GM19324 (cell line): ENCODE data around the gene RUSC2.
"Not testable (repeated sequence)": the region's sequence is repeated elsewhere in the genome, so short reads cannot be mapped to it uniquely, and the experiment has no call there.

Experiments used
- ATAC-seq: cut with Tn5 transposase; IDR thresholded peaks from one replicate; pipeline ENCODE4 v1.9.1; 2021; ENCODE audit warnings: mild to moderate bottlenecking, moderate library complexity; ENCODE audit not compliant: unreplicated experiment, low FRiP score

The RUSC2 gene

GRCh38 chr9:35489313-35490154 is at the start of gene RUSC2:
Gene RUSC2 (plus strand): TSS chr9:35490111. CDS start chr9:35546522, 56,411 bp downstream.
- no peak for ATAC-seq

GRCh38 chr9:35446012-35446411 is 43.9 kb upstream of the RUSC2 start:
- ATAC-seq, result no peak

GRCh38 chr9:35448496-35448895 is 41.4 kb upstream of the RUSC2 start:
- ATAC-seq, result no peak

GRCh38 chr9:35452481-35452880 is 37.4 kb upstream of the RUSC2 start:
- ATAC-seq, result no peak

- no peak for ATAC-seq
Measured at GRCh38 chr9:35453786-35454185, 36.1 kb upstream of the RUSC2 start.

GRCh38 chr9:35464141-35465025 is 25.5 kb upstream of the RUSC2 start:
- no peak for ATAC-seq

GRCh38 chr9:35470340-35470739 is 19.6 kb upstream of the RUSC2 start:
- ATAC-seq, result no peak

- no peak for ATAC-seq
Measured at GRCh38 chr9:35470894-35471293, 19.0 kb upstream of the RUSC2 start.

- ATAC-seq, result no peak
Measured at GRCh38 chr9:35476596-35476995, 13.3 kb upstream of the RUSC2 start.

GRCh38 chr9:35477211-35477855 is 12.6 kb upstream of the RUSC2 start:
- not testable (repeated sequence) for ATAC-seq

GRCh38 chr9:35478871-35479270 is 11.0 kb upstream of the RUSC2 start:
- ATAC-seq, result no peak

GRCh38 chr9:35481347-35481975 is 8.4 kb upstream of the RUSC2 start:
- no peak for ATAC-seq

- no peak for ATAC-seq
Measured at GRCh38 chr9:35482071-35482470, 7.8 kb upstream of the RUSC2 start.

- no peak for ATAC-seq
Measured at GRCh38 chr9:35484406-35484805, 5.5 kb upstream of the RUSC2 start.

GRCh38 chr9:35487081-35487480 is 2.8 kb upstream of the RUSC2 start:
- ATAC-seq, result no peak

GRCh38 chr9:35488021-35488420 is 1.9 kb upstream of the RUSC2 start:
- ATAC-seq, result no peak

GRCh38 chr9:35488566-35489312 is 1.2 kb upstream of the RUSC2 start:
- ATAC-seq, result no peak

- no peak for ATAC-seq
Measured at GRCh38 chr9:35490155-35490909, 421 bp downstream of the RUSC2 start.

- ATAC-seq, result no peak
Measured at GRCh38 chr9:35490910-35491465, 1.1 kb downstream of the RUSC2 start.
